Measurements from ENCODE around the gene SLC25A6.

SLC25A6 gene

GRCh38 chrX:1391707-1392375 lies at the start of gene SLC25A6:
TSS of gene SLC25A6 (minus strand) at chrX:1392113. CDS start at chrX:1392009, 104 bp downstream.
- peak within 1 kb of the TSS; percentile 95 for H3K4me3 ChIP-seq (ENCODE audit: low read depth, low read length)
- DNase-seq (ENCODE audit: low read depth), result peak; percentile 89
- TF ChIP-seq CTCF (IDR thresholded peaks at IDR 0.05; ENCODE audit: low read depth, low read length, missing control alignments), result no peak

- no peak for DNase-seq (ENCODE audit: low read depth)
- H3K4me3 ChIP-seq (ENCODE audit: low read depth, low read length), result no peak overlapping the region
- TF ChIP-seq CTCF (IDR thresholded peaks at IDR 0.05; ENCODE audit: low read depth, low read length, missing control alignments), result no peak
These were observed 48.6 kb upstream of the SLC25A6 start for GRCh38 chrX:1440506-1440905.

- H3K4me3 ChIP-seq (ENCODE audit: low read depth, low read length), result no peak overlapping the region
- no peak for TF ChIP-seq CTCF (IDR thresholded peaks at IDR 0.05; ENCODE audit: low read depth, low read length, missing control alignments)
- DNase-seq (ENCODE audit: low read depth), result no peak
These were observed 43.5 kb upstream of the SLC25A6 start for GRCh38 chrX:1435241-1435895.

GRCh38 chrX:1434871-1435240 lies 42.9 kb upstream of the SLC25A6 start:
- no peak for DNase-seq (ENCODE audit: low read depth)
- TF ChIP-seq CTCF (IDR thresholded peaks at IDR 0.05; ENCODE audit: low read depth, low read length, missing control alignments), result no peak
- H3K4me3 ChIP-seq (ENCODE audit: low read depth, low read length), result no peak overlapping the region

GRCh38 chrX:1433646-1434357 lies 41.9 kb upstream of the SLC25A6 start:
- H3K4me3 ChIP-seq (ENCODE audit: low read depth, low read length), result no peak overlapping the region
- TF ChIP-seq CTCF (IDR thresholded peaks at IDR 0.05; ENCODE audit: low read depth, low read length, missing control alignments), result no peak
- DNase-seq (ENCODE audit: low read depth), result no peak

- DNase-seq (ENCODE audit: low read depth), result no peak
- H3K4me3 ChIP-seq (ENCODE audit: low read depth, low read length), result no peak overlapping the region
- no peak for TF ChIP-seq CTCF (IDR thresholded peaks at IDR 0.05; ENCODE audit: low read depth, low read length, missing control alignments)
These were observed 38.5 kb upstream of the SLC25A6 start for GRCh38 chrX:1430451-1430850.

Measured in GM12864 (cell line).